IMR-90 (cell line): ENCODE results near the gene BCAP31.

Source experiments
- RFX5 ChIP-seq: IDR thresholded peaks from 2 replicates; pipeline ENCODE4 v1.8.0; 2012; ENCODE audit warnings: low read depth, mild to moderate bottlenecking, low read length, moderate library complexity
- TF ChIP-seq, protein P1 (sequence below): conservative IDR thresholded peaks from 2 replicates; pipeline ENCODE4 v1.5.1; 2012; ENCODE audit warnings: mild to moderate bottlenecking, low read depth, low read length, improper control_type of control experiment

- TF ChIP-seq RFX5 = no peak
- TF ChIP-seq, protein P1, sequence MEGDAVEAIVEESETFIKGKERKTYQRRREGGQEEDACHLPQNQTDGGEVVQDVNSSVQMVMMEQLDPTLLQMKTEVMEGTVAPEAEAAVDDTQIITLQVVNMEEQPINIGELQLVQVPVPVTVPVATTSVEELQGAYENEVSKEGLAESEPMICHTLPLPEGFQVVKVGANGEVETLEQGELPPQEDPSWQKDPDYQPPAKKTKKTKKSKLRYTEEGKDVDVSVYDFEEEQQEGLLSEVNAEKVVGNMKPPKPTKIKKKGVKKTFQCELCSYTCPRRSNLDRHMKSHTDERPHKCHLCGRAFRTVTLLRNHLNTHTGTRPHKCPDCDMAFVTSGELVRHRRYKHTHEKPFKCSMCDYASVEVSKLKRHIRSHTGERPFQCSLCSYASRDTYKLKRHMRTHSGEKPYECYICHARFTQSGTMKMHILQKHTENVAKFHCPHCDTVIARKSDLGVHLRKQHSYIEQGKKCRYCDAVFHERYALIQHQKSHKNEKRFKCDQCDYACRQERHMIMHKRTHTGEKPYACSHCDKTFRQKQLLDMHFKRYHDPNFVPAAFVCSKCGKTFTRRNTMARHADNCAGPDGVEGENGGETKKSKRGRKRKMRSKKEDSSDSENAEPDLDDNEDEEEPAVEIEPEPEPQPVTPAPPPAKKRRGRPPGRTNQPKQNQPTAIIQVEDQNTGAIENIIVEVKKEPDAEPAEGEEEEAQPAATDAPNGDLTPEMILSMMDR = no peak
Measured at GRCh38 chrX:153704021-153704526, 20.1 kb downstream of the BCAP31 start.
